Mesodermal cell (in vitro differentiated cells): ENCODE measurements around the gene CACNA1B.
"Not testable (repeated sequence)": the region's sequence is repeated elsewhere in the genome, so short reads cannot be mapped to it uniquely, and the experiment has no call there.

Source experiments
- H3K27ac ChIP-seq: 2 replicates; pipeline ENCODE4 v1.7.0; 2013; ENCODE audit warnings: mild to moderate bottlenecking, low read depth, low read length, moderate library complexity; ENCODE audit not compliant: severe bottlenecking
- H3K36me3 ChIP-seq: 2 replicates; pipeline ENCODE4 v1.7.1; 2013; ENCODE audit warnings: mild to moderate bottlenecking, low read length, moderate library complexity; ENCODE audit not compliant: control insufficient read depth, insufficient read depth
- H3K4me1 ChIP-seq: one replicate; pipeline ENCODE4 v1.7.1; 2013; ENCODE audit warnings: mild to moderate bottlenecking, low read length; ENCODE audit not compliant: insufficient read depth, control insufficient read depth, poor library complexity, severe bottlenecking
- H3K4me3 ChIP-seq: 2 replicates; pipeline ENCODE4 v1.7.0; 2013; ENCODE audit warnings: low read length, control low read depth, mild to moderate bottlenecking; ENCODE audit not compliant: insufficient read depth, poor library complexity, severe bottlenecking; ENCODE audit errors: extremely low read depth
- H3K9me3 ChIP-seq: 2 replicates; pipeline ENCODE4 v1.7.1; 2013; ENCODE audit warnings: mild to moderate bottlenecking, low read length, moderate library complexity; ENCODE audit not compliant: control insufficient read depth
- WGBS, 2 experiments: methylation state at CpG; one replicate each; pipeline ENCODE4 v1.1.5; 2013; ENCODE audit warnings: missing lambda C conversion rate in 2 of 2; ENCODE audit not compliant: insufficient coverage in 2 of 2; 5-methylcytosine and 5-hydroxymethylcytosine counted together

Gene CACNA1B

GRCh38 chr9:138075961-138076649, 198.5 kb downstream of the CACNA1B start:
- WGBS, 2 experiments, result 76 to 78% methylated on average over 10 to 12 of the region's 14 CpGs
- no peak overlapping the region for H3K4me3 ChIP-seq
- peaks cover 8% of the 10 kb centered on the region for H3K9me3 ChIP-seq
- H3K36me3 ChIP-seq, result no peaks in the 10 kb centered on the region
- H3K4me1 ChIP-seq, result no peaks in the 10 kb centered on the region
- H3K27ac ChIP-seq, result no peak overlapping the region

DNA sequence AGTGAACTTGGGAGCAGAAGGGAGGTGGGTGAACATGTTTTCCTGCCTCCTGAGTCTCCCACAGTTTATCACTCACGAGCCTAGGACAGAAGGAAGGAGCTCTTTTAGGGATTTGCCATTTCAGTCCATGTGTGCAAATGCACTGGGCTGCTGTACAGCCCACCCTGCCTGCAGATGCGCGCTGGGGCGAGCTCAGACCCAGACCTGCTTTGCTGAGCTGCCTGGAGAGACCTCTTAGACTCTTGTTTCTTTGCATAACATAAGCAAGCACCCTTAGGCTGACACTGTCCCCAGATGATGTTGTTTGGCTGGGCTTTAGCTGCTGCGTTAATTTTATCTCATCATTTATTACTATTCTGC, 199.0 kb downstream of the CACNA1B start:
- no peak overlapping the region for H3K27ac ChIP-seq
- H3K9me3 ChIP-seq, result peaks cover 8% of the 10 kb centered on the region
- WGBS, 2 experiments, result 84 to 86% methylated on average over 4 to 5 of the region's 5 CpGs

GRCh38 chr9:138077126-138077525, 199.5 kb downstream of the CACNA1B start:
- H3K4me1 ChIP-seq, result no peaks in the 10 kb centered on the region
- 90 to 92% methylated on average over 9 of the region's 9 CpGs for WGBS, 2 experiments
- no peak overlapping the region for H3K4me3 ChIP-seq
- no peak overlapping the region for H3K27ac ChIP-seq
- no peaks in the 10 kb centered on the region for H3K36me3 ChIP-seq
- H3K9me3 ChIP-seq, result peaks cover 8% of the 10 kb centered on the region

More for the DNA sequence above, 199.0 kb downstream of the CACNA1B start:
- Histone ChIP-seq H3K4me1 (no peaks in the 10 kb centered on the region), H3K4me3 (no peak overlapping the region), H3K36me3 (no peaks in the 10 kb centered on the region)

DNA sequence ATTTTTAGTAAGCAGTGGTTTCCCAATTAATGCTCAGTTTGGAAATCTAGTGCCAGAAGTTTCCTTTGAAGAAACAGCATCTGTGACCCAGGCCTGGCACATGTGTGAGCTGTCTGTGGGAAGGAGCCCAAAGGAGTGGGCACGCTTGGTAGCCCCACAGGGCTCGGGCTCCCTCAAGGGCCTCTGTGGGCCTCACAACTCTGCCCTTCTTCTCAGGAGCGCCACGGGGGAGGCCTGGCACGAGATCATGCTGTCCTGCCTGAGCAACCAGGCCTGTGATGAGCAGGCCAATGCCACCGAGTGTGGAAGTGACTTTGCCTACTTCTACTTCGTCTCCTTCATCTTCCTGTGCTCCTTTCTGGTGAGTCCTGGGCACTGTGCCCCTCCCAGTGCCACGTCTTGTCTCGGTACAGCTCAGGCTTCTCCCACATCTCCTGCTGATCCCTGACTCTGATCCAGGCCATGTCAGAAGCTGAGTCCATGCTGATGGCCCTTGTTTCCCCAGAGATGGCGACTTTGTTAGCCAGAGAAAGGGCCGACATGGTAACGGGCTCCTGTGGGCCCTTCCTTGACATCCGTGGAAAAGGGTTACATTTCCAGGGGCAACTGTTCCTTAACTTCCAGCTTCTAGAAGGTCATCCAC, 200.4 kb downstream of the CACNA1B start:
- no peaks in the 10 kb centered on the region for H3K4me1 ChIP-seq
- no peaks in the 10 kb centered on the region for H3K36me3 ChIP-seq
- H3K9me3 ChIP-seq, result peaks cover 14% of the 10 kb centered on the region
- H3K4me3 ChIP-seq, result no peak overlapping the region
- WGBS, 2 experiments, result 88 to 89% methylated on average over 13 of the region's 13 CpGs
- H3K27ac ChIP-seq, result no peak overlapping the region

DNA sequence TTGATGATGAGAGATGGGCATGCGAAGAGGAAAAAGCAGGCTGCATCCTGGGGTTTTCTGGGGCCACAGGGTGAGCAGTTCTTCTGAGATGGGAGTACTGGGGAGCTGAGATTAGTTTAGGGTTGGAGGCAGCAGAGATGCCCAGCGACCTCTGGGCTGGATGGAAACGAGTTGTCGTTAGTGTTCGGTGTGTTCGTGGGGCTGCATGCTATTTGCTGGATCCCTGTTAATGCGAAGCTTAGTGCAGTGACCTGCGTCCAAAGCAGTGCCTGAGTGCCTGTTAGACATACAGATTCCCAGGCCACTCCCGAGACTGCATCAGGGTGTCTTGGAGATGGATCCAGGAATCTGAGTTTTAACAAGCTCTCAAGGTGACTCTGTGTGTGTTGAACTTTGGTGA, 201.3 kb downstream of the CACNA1B start:
- peaks cover 23% of the 10 kb centered on the region for H3K9me3 ChIP-seq
- H3K4me3 ChIP-seq, result no peak overlapping the region
- no peaks in the 10 kb centered on the region for H3K4me1 ChIP-seq
- no peaks in the 10 kb centered on the region for H3K36me3 ChIP-seq
- no peak overlapping the region for H3K27ac ChIP-seq
- 88 to 89% methylated on average over 9 of the region's 9 CpGs for WGBS, 2 experiments

- H3K27ac ChIP-seq, result no peak overlapping the region
- 75 to 76% methylated on average over 3 to 5 of the region's 5 CpGs for WGBS, 2 experiments
Observed at GRCh38 chr9:138080979-138081378, 203.4 kb downstream of the CACNA1B start.

GRCh38 chr9:138082918-138083636, 205.5 kb downstream of the CACNA1B start:
- H3K4me1 ChIP-seq, result no peaks in the 10 kb centered on the region
- no peak overlapping the region for H3K27ac ChIP-seq
- H3K9me3 ChIP-seq, result peaks cover 34% of the 10 kb centered on the region
- WGBS, 2 experiments, result 68 to 82% methylated on average over 7 to 8 of the region's 9 CpGs
- no peak overlapping the region for H3K4me3 ChIP-seq
- H3K36me3 ChIP-seq, result no peaks in the 10 kb centered on the region

More at GRCh38 chr9:138080979-138081378, 203.4 kb downstream of the CACNA1B start:
- H3K9me3 ChIP-seq, result peaks cover 27% of the 10 kb centered on the region
- no peaks in the 10 kb centered on the region for H3K36me3 ChIP-seq
- no peaks in the 10 kb centered on the region for H3K4me1 ChIP-seq
- H3K4me3 ChIP-seq, result no peak overlapping the region

DNA sequence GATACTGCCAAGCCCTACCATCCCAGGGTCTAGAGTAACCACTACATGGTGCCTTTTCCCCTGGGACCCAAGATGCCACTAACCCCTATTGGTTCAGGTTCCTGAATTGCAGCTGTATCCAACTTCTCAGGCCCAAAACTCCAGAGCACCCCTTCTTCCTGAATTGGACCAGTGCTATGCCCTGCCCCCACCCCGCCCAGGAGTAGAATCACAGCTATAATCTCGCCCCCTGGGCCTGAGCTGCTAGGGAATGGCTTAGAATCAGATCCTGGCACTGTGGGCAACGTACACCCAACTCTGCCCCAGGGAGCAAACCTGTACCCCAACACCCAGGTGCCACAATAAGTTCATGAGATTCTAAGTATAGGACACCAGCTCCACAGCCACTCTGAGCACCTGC, 206.3 kb downstream of the CACNA1B start:
- Histone ChIP-seq H3K36me3 (no peaks in the 10 kb centered on the region), H3K4me3 (no peak overlapping the region), H3K4me1 (no peaks in the 10 kb centered on the region), H3K9me3 (peaks cover 30% of the 10 kb centered on the region), H3K27ac (no peak overlapping the region)
- 63 to 83% methylated on average over 1 to 3 of the region's 3 CpGs for WGBS, 2 experiments

DNA sequence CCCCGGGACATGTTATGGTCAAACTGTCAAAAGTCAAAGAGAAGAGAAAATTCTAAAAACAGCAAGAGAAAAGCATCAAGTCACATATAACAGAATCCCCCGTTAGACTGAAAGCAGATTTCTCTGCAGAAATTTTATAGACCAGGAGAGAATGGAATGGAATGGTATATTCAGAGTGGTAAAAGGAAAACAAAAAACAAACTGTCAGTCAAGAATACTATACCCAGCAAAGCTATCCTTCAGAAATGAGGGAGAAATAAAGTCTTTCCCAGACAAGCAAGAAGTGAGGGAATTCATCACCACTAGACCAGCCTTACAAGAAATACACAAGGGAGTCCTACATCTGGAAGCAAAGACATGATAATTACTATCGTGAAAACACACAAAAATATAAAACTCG, 208.0 kb downstream of the CACNA1B start:
- Histone ChIP-seq H3K4me3 (no peak overlapping the region), H3K36me3 (no peaks in the 10 kb centered on the region), H3K9me3 (peaks cover 26% of the 10 kb centered on the region), H3K27ac (no peak overlapping the region), H3K4me1 (no peaks in the 10 kb centered on the region)
- WGBS, 2 experiments, result no CpG with 5 or more reads among the region's 4 CpGs

GRCh38 chr9:138092057-138092456, 214.5 kb downstream of the CACNA1B start:
- not testable (repeated sequence) for H3K4me3 ChIP-seq, H3K9me3 ChIP-seq, H3K36me3 ChIP-seq, H3K27ac ChIP-seq, H3K4me1 ChIP-seq
- 85 to 93% methylated on average over 4 of the region's 4 CpGs for WGBS, 2 experiments

- Histone ChIP-seq H3K4me1 (no peaks in the 10 kb centered on the region), H3K9me3 (peaks cover 3% of the 10 kb centered on the region), H3K36me3 (no peaks in the 10 kb centered on the region), H3K4me3 (no peak overlapping the region), H3K27ac (no peak overlapping the region)
- WGBS, 2 experiments, result 80% methylated on average over 2 of the region's 5 CpGs; no CpG with 5 or more reads in 1 of the 2 experiments
Observed at GRCh38 chr9:138094028-138094427, 216.4 kb downstream of the CACNA1B start.
